Astrocyte (in vitro differentiated cells and primary cell): ENCODE measurements around the gene TCP1.

ENCODE experiments used
- EZH2 ChIP-seq: IDR thresholded peaks from 2 replicates; pipeline ENCODE4 v1.6.1; 2012; ENCODE audit warnings: mild to moderate bottlenecking, low read length, inconsistent platforms; ENCODE audit not compliant: insufficient read depth
- TF ChIP-seq, protein P1 (sequence below): IDR thresholded peaks from 2 replicates; pipeline ENCODE4 v1.5.1; 2011; ENCODE audit warnings: low read depth, mild to moderate bottlenecking, inconsistent platforms, low read length, moderate library complexity; ENCODE audit not compliant: insufficient read depth

DNA sequence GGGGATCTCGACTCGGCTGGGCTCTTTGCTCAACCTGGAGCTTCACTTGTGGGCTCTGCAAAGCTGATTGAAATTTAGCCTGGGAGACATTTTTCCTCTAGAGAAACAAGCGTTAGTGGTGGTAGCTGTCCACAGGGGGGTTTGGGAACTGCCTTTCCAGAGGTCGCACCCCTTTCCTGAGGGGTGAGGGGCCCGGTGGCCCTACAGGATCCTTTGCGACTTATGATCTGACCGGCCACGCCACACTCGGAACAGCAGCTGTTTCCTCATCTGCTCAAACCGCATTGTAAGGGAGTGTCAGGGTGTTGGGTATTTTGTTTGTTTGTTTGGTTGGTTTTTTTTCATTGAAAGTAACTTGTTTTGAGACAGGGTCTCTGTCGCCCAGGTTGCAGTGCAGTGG is 31.7 kb upstream of the TCP1 start:
- TF ChIP-seq, protein P1, sequence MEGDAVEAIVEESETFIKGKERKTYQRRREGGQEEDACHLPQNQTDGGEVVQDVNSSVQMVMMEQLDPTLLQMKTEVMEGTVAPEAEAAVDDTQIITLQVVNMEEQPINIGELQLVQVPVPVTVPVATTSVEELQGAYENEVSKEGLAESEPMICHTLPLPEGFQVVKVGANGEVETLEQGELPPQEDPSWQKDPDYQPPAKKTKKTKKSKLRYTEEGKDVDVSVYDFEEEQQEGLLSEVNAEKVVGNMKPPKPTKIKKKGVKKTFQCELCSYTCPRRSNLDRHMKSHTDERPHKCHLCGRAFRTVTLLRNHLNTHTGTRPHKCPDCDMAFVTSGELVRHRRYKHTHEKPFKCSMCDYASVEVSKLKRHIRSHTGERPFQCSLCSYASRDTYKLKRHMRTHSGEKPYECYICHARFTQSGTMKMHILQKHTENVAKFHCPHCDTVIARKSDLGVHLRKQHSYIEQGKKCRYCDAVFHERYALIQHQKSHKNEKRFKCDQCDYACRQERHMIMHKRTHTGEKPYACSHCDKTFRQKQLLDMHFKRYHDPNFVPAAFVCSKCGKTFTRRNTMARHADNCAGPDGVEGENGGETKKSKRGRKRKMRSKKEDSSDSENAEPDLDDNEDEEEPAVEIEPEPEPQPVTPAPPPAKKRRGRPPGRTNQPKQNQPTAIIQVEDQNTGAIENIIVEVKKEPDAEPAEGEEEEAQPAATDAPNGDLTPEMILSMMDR = no peak
- TF ChIP-seq EZH2 = no peak
